H1 (cell line): ENCODE measurements around the gene RWDD3. TPM values are rescaled to one million over a fixed set of nuclear protein-coding genes. Genes with fewer than 3 reads are reported as not detected.

ENCODE experiments used
- CTCF ChIA-PET: fragments of 300-600 bp; sonication (Branson Sonifier 250); formaldehyde crosslinking; loops from one replicate; lab custom pipeline; 2021; ENCODE audit not compliant: partially characterized antibody; lab: Charles Lee
- POLR2A ChIA-PET: fragments of 300-600 bp; sonication (Branson Sonifier 250); formaldehyde crosslinking; loops from one replicate; lab custom pipeline; 2021; ENCODE audit warnings: inconsistent platforms; ENCODE audit not compliant: partially characterized antibody; lab: Charles Lee
- DNase-seq, 2 experiments: peaks; one replicate each; pipeline versions ENCODE4 v3.0.0 to v3.0.0-alpha.2; 2010 to 2022; ENCODE audit warnings: low spot score in 2 of 2, low read depth in 1 of 2, mixed read lengths in 1 of 2
- FAIRE-seq: peaks from 2 replicates; lab custom pipeline; 2011; peaks lifted over from hg19 to GRCh38; lab: Jason Lieb, UNC
- H2AFZ ChIP-seq: 2 replicates; pipeline ENCODE4 v1.8.1; 2012; ENCODE audit warnings: low read length, inconsistent platforms
- H2AK5ac ChIP-seq: 2 replicates; pipeline ENCODE4 v1.6.1; 2013; ENCODE audit warnings: low read depth, low read length
- H2BK120ac ChIP-seq: replicated peaks from 2 replicates; pipeline ENCODE3; 2013; ENCODE audit warnings: low read depth, low read length, inconsistent platforms
- H2BK12ac ChIP-seq: 2 replicates; pipeline ENCODE4 v1.6.1; 2013; ENCODE audit warnings: low read depth, low read length
- H2BK15ac ChIP-seq: 2 replicates; pipeline ENCODE4 v1.6.1; 2013; ENCODE audit warnings: low read length
- H2BK20ac ChIP-seq: 2 replicates; pipeline ENCODE4 v1.6.1; 2013; ENCODE audit warnings: low read length
- H2BK5ac ChIP-seq: 2 replicates; pipeline ENCODE4 v1.6.1; 2013; ENCODE audit warnings: low read depth, low read length
- H3K14ac ChIP-seq: 2 replicates; pipeline ENCODE4 v1.6.1; 2013; ENCODE audit warnings: inconsistent platforms; ENCODE audit not compliant: insufficient read length
- H3K18ac ChIP-seq: 2 replicates; pipeline ENCODE4 v1.6.1; 2013; ENCODE audit warnings: low read length; ENCODE audit errors: extremely low read depth
- H3K23ac ChIP-seq: 2 replicates; pipeline ENCODE4 v1.6.1; 2013; ENCODE audit warnings: inconsistent platforms; ENCODE audit not compliant: insufficient read length
- H3K23me2 ChIP-seq: 2 replicates; pipeline ENCODE4 v1.6.1; 2013; ENCODE audit warnings: low read depth, low read length
- H3K27ac ChIP-seq: 2 replicates; pipeline ENCODE4 v1.6.1; 2011; ENCODE audit warnings: low read depth, low read length, inconsistent platforms
- H3K27me3 ChIP-seq, 4 experiments: replicated peaks in 1 of 4; 1 replicate in 1 of 4; 2 replicates in 3 of 4; pipeline versions ENCODE4 v1.6.1 to v1.8.1; 2011 to 2013; ENCODE audit warnings: low read length in 3 of 4, mild to moderate bottlenecking in 3 of 4, inconsistent platforms in 2 of 4, mixed read lengths in 2 of 4, moderate library complexity in 1 of 4; ENCODE audit not compliant: control insufficient read depth in 3 of 4, insufficient read depth in 3 of 4; ENCODE audit errors: extremely low read depth in 1 of 4
- H3K36me3 ChIP-seq, 4 experiments: 2 replicates each; pipeline versions ENCODE4 v1.6.1 to v1.8.1; 2011 to 2013; ENCODE audit warnings: mild to moderate bottlenecking in 4 of 4, low read length in 3 of 4, moderate library complexity in 2 of 4, control low read depth in 1 of 4, inconsistent platforms in 1 of 4; ENCODE audit not compliant: insufficient read depth in 4 of 4, control insufficient read depth in 2 of 4
- H3K4ac ChIP-seq: replicated peaks from 2 replicates; pipeline ENCODE3; 2013; ENCODE audit warnings: low read length, low read depth, mixed read lengths, inconsistent platforms; ENCODE audit not compliant: insufficient read length
- H3K4me1 ChIP-seq, 4 experiments: replicated peaks in 1 of 4; 1 replicate in 1 of 4; 2 replicates in 3 of 4; pipeline versions ENCODE4 v1.6.1 to v1.8.1; 2011 to 2013; ENCODE audit warnings: low read length in 3 of 4, inconsistent platforms in 2 of 4, mixed read lengths in 1 of 4; ENCODE audit not compliant: insufficient read depth in 4 of 4, control insufficient read depth in 3 of 4
- H3K4me2 ChIP-seq, 2 experiments: 2 replicates each; pipeline versions ENCODE4 v1.6.1 to v1.8.1; 2011 to 2013; ENCODE audit warnings: low read depth in 2 of 2, low read length in 2 of 2, control low read depth in 1 of 2, inconsistent platforms in 1 of 2, mild to moderate bottlenecking in 1 of 2; ENCODE audit not compliant: insufficient read depth in 1 of 2
- H3K4me3 ChIP-seq, 4 experiments: fragments of 200-600, 300-600 bp in 1 of 4; sonication (generic), shearing (Covaris generic), sonication (Bioruptor Twin) in 1 of 4; 2 replicates each; pipeline versions ENCODE4 v1.5.1 to v1.8.1; 2011 to 2016; ENCODE audit warnings: low read length in 4 of 4, low read depth in 3 of 4, control low read depth in 2 of 4, inconsistent platforms in 2 of 4, mild to moderate bottlenecking in 2 of 4, mixed read lengths in 1 of 4, moderate library complexity in 1 of 4; ENCODE audit not compliant: insufficient read depth in 2 of 4; ENCODE audit errors: extremely low read depth in 1 of 4
- H3K56ac ChIP-seq: replicated peaks from 2 replicates; pipeline ENCODE3; 2013; ENCODE audit warnings: low read depth, mild to moderate bottlenecking, mixed read lengths, low read length, inconsistent platforms; ENCODE audit not compliant: insufficient read length
- H3K79me1 ChIP-seq: 2 replicates; pipeline ENCODE4 v1.6.1; 2013; ENCODE audit warnings: low read depth, low read length, control low read depth
- H3K79me2 ChIP-seq, 2 experiments: 2 replicates each; pipeline versions ENCODE4 v1.6.1 to v1.8.1; 2012 to 2013; ENCODE audit warnings: low read length in 2 of 2, mild to moderate bottlenecking in 2 of 2, inconsistent platforms in 1 of 2; ENCODE audit not compliant: insufficient read depth in 2 of 2, control insufficient read depth in 1 of 2
- H3K9ac ChIP-seq, 4 experiments: replicated peaks in 1 of 4; 1 replicate in 1 of 4; 2 replicates in 3 of 4; pipeline versions ENCODE4 v1.6.1 to v1.8.1; 2011 to 2013; ENCODE audit warnings: low read depth in 3 of 4, low read length in 3 of 4, control low read depth in 2 of 4, mild to moderate bottlenecking in 2 of 4, moderate library complexity in 2 of 4, inconsistent platforms in 1 of 4; ENCODE audit errors: extremely low read depth in 1 of 4
- H3K9me3 ChIP-seq, 2 experiments: 2 replicates each; pipeline versions ENCODE4 v1.6.1 to v1.8.1; 2012 to 2013; ENCODE audit warnings: mild to moderate bottlenecking in 2 of 2, moderate library complexity in 2 of 2, control low read depth in 1 of 2, inconsistent platforms in 1 of 2, low read depth in 1 of 2, low read length in 1 of 2, mixed read lengths in 1 of 2; ENCODE audit not compliant: insufficient read depth in 2 of 2
- H4K20me1 ChIP-seq, 2 experiments: replicated peaks in 1 of 2; 2 replicates each; pipeline versions ENCODE3 to v1.8.1; 2011 to 2013; ENCODE audit warnings: inconsistent platforms in 2 of 2, low read length in 2 of 2, mild to moderate bottlenecking in 1 of 2; ENCODE audit not compliant: insufficient read depth in 2 of 2, control insufficient read depth in 1 of 2
- H4K5ac ChIP-seq: 2 replicates; pipeline ENCODE4 v1.6.1; 2013; ENCODE audit warnings: low read length, low read depth, mixed read lengths, inconsistent platforms; ENCODE audit not compliant: insufficient read length
- H4K8ac ChIP-seq: 2 replicates; pipeline ENCODE4 v1.8.0; 2013; ENCODE audit warnings: mild to moderate bottlenecking, moderate library complexity, low read length, inconsistent platforms; ENCODE audit not compliant: insufficient read depth; ENCODE audit errors: extremely low read depth
- H4K91ac ChIP-seq: replicated peaks from 2 replicates; pipeline ENCODE3; 2013; ENCODE audit warnings: low read length, mixed read lengths, inconsistent platforms; ENCODE audit not compliant: insufficient read length
- HDAC2 ChIP-seq, 2 experiments: fragments of 300-600 bp in 1 of 2; sonication (generic) in 1 of 2; IDR thresholded peaks; 2 replicates each; pipeline ENCODE4 v1.6.1; 2011 to 2012; ENCODE audit warnings: low read depth in 2 of 2, low read length in 2 of 2, mild to moderate bottlenecking in 2 of 2, moderate library complexity in 2 of 2, borderline replicate concordance in 1 of 2, inconsistent platforms in 1 of 2
- polyA plus RNA-seq, 7 experiments: library from polyadenylated mRNA; depleted of rRNA in 3 of 7; stranded (reverse) in 5 of 7; unstranded in 2 of 7; fragments of >200 nt in 5 of 7; fragments of 200-250 nt in 2 of 7; gene quantifications; 1 replicate in 5 of 7; 2 replicates in 1 of 7; 4 replicates in 1 of 7; pipeline versions ENCODE4 v1.2.1 to v1.2.3, GENCODE V29; 2011 to 2013; ENCODE audit warnings: missing spikeins in 2 of 7, mixed read lengths in 2 of 7
- total RNA-seq: library from RNA; stranded (reverse); fragmentation: NEBNext Ultra II Directional; extraction: Animal tissue kit (Norgen Biotek cat#: 25700); gene quantifications from 2 replicates; pipeline ENCODE4 v1.2.1, GENCODE V29; 2021

Gene RWDD3
- total and polyA plus RNA-seq, 2 of the 8 experiments (the other 6 are each of a cell fraction or from before 2014, with no cell fraction given): 7.9 to 14.5 TPM

DNA sequence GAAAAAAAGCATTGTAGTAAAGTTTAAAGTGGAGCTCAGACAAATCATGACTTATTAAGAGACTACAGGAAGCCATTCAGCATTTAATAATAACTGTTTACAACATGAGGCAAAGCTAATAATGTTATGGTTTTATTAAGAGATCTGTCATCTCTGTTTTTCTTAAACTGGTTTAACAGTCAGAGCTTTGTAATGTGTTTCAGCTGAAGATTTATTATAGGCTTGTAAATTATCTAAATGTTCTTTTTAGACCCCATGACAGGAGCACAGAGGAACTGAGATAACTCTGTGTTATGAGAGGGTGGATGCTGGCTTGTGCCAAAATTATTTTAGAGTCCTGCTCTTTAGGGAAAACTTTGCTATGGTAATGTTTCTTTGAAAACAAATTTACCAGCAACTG is 38.0 kb upstream of the RWDD3 start:
- no peak overlapping the region for H2BK15ac ChIP-seq
- TF ChIP-seq HDAC2 (IDR thresholded peaks at IDR 0.05; ENCODE audit: borderline replicate concordance in 1 of 2, low read depth in 2 of 2, low read length in 2 of 2): no peak
- TF ChIP-seq, all 59 proteins: peak for 0
- Histone ChIP-seq H3K4me1 (peaks cover 0 to 4% (median 2%) of the 10 kb centered on the region in 4 experiments; a peak in 2 of 7 replicates), H3K4me2 (no peak overlapping the region), H3K9ac (no peak overlapping the region), H3K4ac (no peak overlapping the region), H3K36me3 (no peaks in the 10 kb centered on the region), H2BK12ac (no peak overlapping the region), H3K79me2 (no peaks in the 10 kb centered on the region), H3K14ac (no peak overlapping the region), H4K5ac (no peak overlapping the region), H3K56ac (no peak overlapping the region), H4K8ac (no peak overlapping the region), H3K27me3 (no peaks in the 10 kb centered on the region), H3K9me3 (no peaks in the 10 kb centered on the region), H3K79me1 (no peaks in the 10 kb centered on the region), H2AK5ac (no peak overlapping the region), H4K91ac (no peak overlapping the region), H3K18ac (no peak overlapping the region), H3K23ac (no peak overlapping the region), H2AFZ (no peak overlapping the region), H2BK5ac (no peak overlapping the region), H3K23me2 (no peaks in the 10 kb centered on the region), H2BK120ac (no peak overlapping the region), H3K4me3 (no peak overlapping the region), H2BK20ac (no peak overlapping the region), H4K20me1 (no peaks in the 10 kb centered on the region), H3K27ac (no peak overlapping the region)
- POLR2A ChIA-PET: no interaction called here
- CTCF ChIA-PET: interaction anchor here (1.0 to 1.4 kb wide), 3 partner anchors 13 to 27 kb away, joined by 3 to 4 read pairs (median 3); no protein-coding TSS in a partner anchor
- no peak for FAIRE-seq
- DNase-seq: no peak
